ENCODE measurements around the gene TSPAN8.
"Not testable (repeated sequence)": the region's sequence is repeated elsewhere in the genome, so short reads cannot be mapped to it uniquely, and the experiment has no call there.

The TSPAN8 gene

DNA sequence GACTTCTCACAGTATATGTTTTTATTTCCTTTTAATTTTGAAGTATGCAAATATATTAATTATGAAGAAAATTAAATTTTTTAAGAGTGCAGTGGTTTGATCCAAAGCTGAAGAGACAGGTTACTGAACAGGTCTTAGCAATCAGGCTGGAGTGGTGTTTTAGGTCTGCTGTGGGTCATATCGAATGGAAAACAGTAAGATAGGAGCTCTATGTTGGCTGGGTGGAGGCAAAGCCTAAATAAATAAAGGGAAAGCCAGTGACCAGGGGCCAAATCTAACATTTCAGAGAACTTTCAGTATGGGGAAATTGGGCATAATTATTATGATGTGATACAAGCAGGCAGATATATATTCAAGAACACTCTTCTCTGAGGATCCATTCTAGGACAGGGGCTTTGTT, 12.7 kb upstream of the TSPAN8 start:
- TF ChIP-seq CTCF (conservative IDR thresholded peaks at IDR 0.05; ENCODE audit: low read depth, low read length) = no peak

GRCh38 chr12:71169286-71169685, 11.5 kb upstream of the TSPAN8 start:
- Histone ChIP-seq H3K27me3 (ENCODE audit: insufficient read depth, low read depth) (no peaks in the 10 kb centered on the region), H3K36me3 (ENCODE audit: insufficient read depth) (no peaks in the 10 kb centered on the region), H4K20me1 (ENCODE audit: insufficient read depth) (no peaks in the 10 kb centered on the region), H3K27ac (no peak overlapping the region), H3K4me2 (no peak overlapping the region), H2AFZ (ENCODE audit: low read depth) (no peak overlapping the region), H3K9ac (no peak overlapping the region), H3K79me2 (ENCODE audit: insufficient read depth, low read depth) (no peaks in the 10 kb centered on the region), H3K4me1 (ENCODE audit: low read depth, poor library complexity, severe bottlenecking) (no peaks in the 10 kb centered on the region), H3K4me3 (IDR thresholded peaks at IDR 0.05; ENCODE audit: insufficient read depth, low read depth, low read length) (no peak overlapping the region)
- TF ChIP-seq CTCF (conservative IDR thresholded peaks at IDR 0.05; ENCODE audit: low read depth, low read length) = no peak

More for the DNA sequence above, 12.7 kb upstream of the TSPAN8 start:
- Histone ChIP-seq H3K27me3 (ENCODE audit: insufficient read depth, low read depth) (no peaks in the 10 kb centered on the region), H3K27ac (no peak overlapping the region), H3K79me2 (ENCODE audit: insufficient read depth, low read depth) (no peaks in the 10 kb centered on the region), H4K20me1 (ENCODE audit: insufficient read depth) (no peaks in the 10 kb centered on the region), H3K4me2 (no peak overlapping the region), H3K4me3 (IDR thresholded peaks at IDR 0.05; ENCODE audit: insufficient read depth, low read depth, low read length) (no peak overlapping the region), H3K36me3 (ENCODE audit: insufficient read depth) (no peaks in the 10 kb centered on the region), H2AFZ (ENCODE audit: low read depth) (no peak overlapping the region), H3K4me1 (ENCODE audit: low read depth, poor library complexity, severe bottlenecking) (no peaks in the 10 kb centered on the region), H3K9ac (no peak overlapping the region)

GRCh38 chr12:71166862-71167496, 9.2 kb upstream of the TSPAN8 start:
- no peak overlapping the region for H3K27ac ChIP-seq
- H2AFZ ChIP-seq (ENCODE audit: low read depth) = no peak overlapping the region

GRCh38 chr12:71166280-71166679, 8.5 kb upstream of the TSPAN8 start:
- Histone ChIP-seq H3K27me3 (ENCODE audit: insufficient read depth, low read depth) (no peaks in the 10 kb centered on the region), H4K20me1 (ENCODE audit: insufficient read depth) (no peaks in the 10 kb centered on the region), H2AFZ (ENCODE audit: low read depth) (no peak overlapping the region), H3K4me2 (no peak overlapping the region), H3K79me2 (ENCODE audit: insufficient read depth, low read depth) (no peaks in the 10 kb centered on the region), H3K4me1 (ENCODE audit: low read depth, poor library complexity, severe bottlenecking) (no peaks in the 10 kb centered on the region), H3K4me3 (IDR thresholded peaks at IDR 0.05; ENCODE audit: insufficient read depth, low read depth, low read length) (no peak overlapping the region), H3K36me3 (ENCODE audit: insufficient read depth) (no peaks in the 10 kb centered on the region), H3K9ac (no peak overlapping the region), H3K27ac (no peak overlapping the region)
- TF ChIP-seq CTCF (conservative IDR thresholded peaks at IDR 0.05; ENCODE audit: low read depth, low read length) = no peak

More at GRCh38 chr12:71166862-71167496, 9.2 kb upstream of the TSPAN8 start:
- Histone ChIP-seq H3K27me3 (ENCODE audit: insufficient read depth, low read depth) (no peaks in the 10 kb centered on the region), H3K36me3 (ENCODE audit: insufficient read depth) (no peaks in the 10 kb centered on the region), H3K79me2 (ENCODE audit: insufficient read depth, low read depth) (no peaks in the 10 kb centered on the region), H4K20me1 (ENCODE audit: insufficient read depth) (no peaks in the 10 kb centered on the region), H3K4me1 (ENCODE audit: low read depth, poor library complexity, severe bottlenecking) (no peaks in the 10 kb centered on the region), H3K4me2 (no peak overlapping the region), H3K4me3 (IDR thresholded peaks at IDR 0.05; ENCODE audit: insufficient read depth, low read depth, low read length) (no peak overlapping the region), H3K9ac (no peak overlapping the region)
- no peak for TF ChIP-seq CTCF (conservative IDR thresholded peaks at IDR 0.05; ENCODE audit: low read depth, low read length)

- not testable (repeated sequence) for H4K20me1 ChIP-seq (ENCODE audit: insufficient read depth); H2AFZ ChIP-seq (ENCODE audit: low read depth); H3K4me3 ChIP-seq (IDR thresholded peaks at IDR 0.05; ENCODE audit: insufficient read depth, low read depth, low read length); H3K79me2 ChIP-seq (ENCODE audit: insufficient read depth, low read depth); H3K4me2 ChIP-seq; H3K4me1 ChIP-seq (ENCODE audit: low read depth, poor library complexity, severe bottlenecking); H3K9ac ChIP-seq; H3K36me3 ChIP-seq (ENCODE audit: insufficient read depth); H3K27me3 ChIP-seq (ENCODE audit: insufficient read depth, low read depth); H3K27ac ChIP-seq
These were observed 8.0 kb upstream of the TSPAN8 start for GRCh38 chr12:71165780-71166179.
